Activated naive CD4-positive, alpha-beta T cell treated with anti-CD3 and anti-CD28 coated beads, Interleukin-2, amount 50 U/mL, for 24 hours (primary cell): ENCODE data around the gene DNAJA2.

Experiments
- H3K27ac Mint-ChIP-seq: one replicate; pipeline ENCODE4 v1.8.0; 2021; ENCODE audit warnings: mild to moderate bottlenecking, mixed read lengths
- H3K27me3 Mint-ChIP-seq: one replicate; pipeline ENCODE4 v1.8.0; 2021; ENCODE audit warnings: mixed read lengths
- H3K36me3 Mint-ChIP-seq: one replicate; pipeline ENCODE4 v1.8.0; 2021; ENCODE audit warnings: mixed read lengths
- H3K4me1 Mint-ChIP-seq: one replicate; pipeline ENCODE4 v1.8.0; 2021; ENCODE audit warnings: mixed read lengths
- H3K4me3 Mint-ChIP-seq: one replicate; pipeline ENCODE4 v1.8.0; 2021; ENCODE audit warnings: mild to moderate bottlenecking, mixed read lengths
- H3K9me3 Mint-ChIP-seq: one replicate; pipeline ENCODE4 v1.8.0; 2021; ENCODE audit warnings: mixed read lengths

DNAJA2 gene

GRCh38 chr16:46924402-46924801, 49.1 kb downstream of the DNAJA2 start:
- Mint-ChIP-seq H3K27ac (no peak overlapping the region), H3K27me3 (no peaks in the 10 kb centered on the region), H3K36me3 (peaks cover 3% of the 10 kb centered on the region), H3K9me3 (no peaks in the 10 kb centered on the region), H3K4me1 (no peaks in the 10 kb centered on the region), H3K4me3 (no peak overlapping the region)

DNA sequence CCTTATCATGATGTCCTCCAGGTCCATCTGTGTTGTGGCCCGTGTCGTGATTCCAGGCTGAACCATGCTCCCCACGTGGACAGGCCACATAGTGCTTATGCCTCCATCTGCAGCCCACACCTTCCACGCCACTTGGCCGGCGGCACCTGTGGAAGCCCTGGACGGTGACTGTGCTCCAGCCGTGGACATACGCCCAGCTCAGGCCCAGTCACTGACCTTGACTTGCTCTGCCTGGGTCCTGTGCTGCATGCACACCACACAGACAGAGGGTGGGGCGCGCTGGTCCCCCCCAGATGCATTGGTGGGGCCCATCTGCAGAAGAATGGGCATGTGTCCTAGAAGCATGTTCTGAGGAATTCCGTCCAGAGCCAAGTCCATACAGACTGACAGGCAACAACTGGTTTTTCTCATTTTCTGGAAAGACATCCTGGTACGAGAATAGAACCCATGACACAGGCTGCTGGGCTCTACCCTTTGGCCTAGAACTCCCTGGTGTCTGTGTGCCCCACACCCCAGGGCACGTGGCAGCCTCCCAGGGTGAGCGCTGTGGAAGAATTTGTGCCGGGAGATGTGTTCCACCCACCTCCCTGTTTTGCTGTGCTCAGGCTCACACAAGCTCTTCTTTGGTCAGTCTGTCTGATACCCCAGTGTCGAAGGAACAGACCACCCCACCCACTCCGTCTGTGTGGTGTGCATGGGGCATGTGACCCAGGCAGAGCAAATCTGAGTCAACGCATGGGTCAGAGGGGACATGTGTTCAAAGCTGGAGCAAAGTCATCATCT, 49.8 kb downstream of the DNAJA2 start:
- no peak overlapping the region for H3K4me3 Mint-ChIP-seq
- no peaks in the 10 kb centered on the region for H3K9me3 Mint-ChIP-seq
- H3K27ac Mint-ChIP-seq: no peak overlapping the region
- H3K4me1 Mint-ChIP-seq: no peaks in the 10 kb centered on the region
- H3K36me3 Mint-ChIP-seq: no peaks in the 10 kb centered on the region
- H3K27me3 Mint-ChIP-seq: no peaks in the 10 kb centered on the region

DNA sequence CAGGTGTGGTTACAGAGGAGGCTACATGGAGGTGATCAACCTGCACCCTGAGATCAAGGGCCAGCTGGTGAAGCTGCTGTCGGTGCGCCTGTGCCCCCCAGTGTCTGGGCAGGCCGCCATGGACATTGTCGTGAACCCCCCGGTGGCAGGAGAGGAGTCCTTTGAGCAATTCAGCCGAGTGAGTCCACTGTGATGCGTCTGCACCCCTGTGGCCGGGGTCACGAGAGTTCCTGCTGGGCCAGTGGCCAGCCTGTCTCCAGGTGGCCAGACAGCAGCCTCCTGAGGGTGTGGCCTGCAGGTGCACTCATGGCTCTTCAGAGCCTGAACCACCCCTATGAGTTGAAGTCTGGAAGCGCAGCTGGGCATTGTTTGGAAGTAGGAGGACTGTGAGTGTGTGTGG, 51.2 kb downstream of the DNAJA2 start:
- Mint-ChIP-seq H3K4me1 (no peaks in the 10 kb centered on the region), H3K27me3 (no peaks in the 10 kb centered on the region), H3K36me3 (peaks cover 2% of the 10 kb centered on the region), H3K27ac (no peak overlapping the region), H3K4me3 (no peak overlapping the region), H3K9me3 (no peaks in the 10 kb centered on the region)

DNA sequence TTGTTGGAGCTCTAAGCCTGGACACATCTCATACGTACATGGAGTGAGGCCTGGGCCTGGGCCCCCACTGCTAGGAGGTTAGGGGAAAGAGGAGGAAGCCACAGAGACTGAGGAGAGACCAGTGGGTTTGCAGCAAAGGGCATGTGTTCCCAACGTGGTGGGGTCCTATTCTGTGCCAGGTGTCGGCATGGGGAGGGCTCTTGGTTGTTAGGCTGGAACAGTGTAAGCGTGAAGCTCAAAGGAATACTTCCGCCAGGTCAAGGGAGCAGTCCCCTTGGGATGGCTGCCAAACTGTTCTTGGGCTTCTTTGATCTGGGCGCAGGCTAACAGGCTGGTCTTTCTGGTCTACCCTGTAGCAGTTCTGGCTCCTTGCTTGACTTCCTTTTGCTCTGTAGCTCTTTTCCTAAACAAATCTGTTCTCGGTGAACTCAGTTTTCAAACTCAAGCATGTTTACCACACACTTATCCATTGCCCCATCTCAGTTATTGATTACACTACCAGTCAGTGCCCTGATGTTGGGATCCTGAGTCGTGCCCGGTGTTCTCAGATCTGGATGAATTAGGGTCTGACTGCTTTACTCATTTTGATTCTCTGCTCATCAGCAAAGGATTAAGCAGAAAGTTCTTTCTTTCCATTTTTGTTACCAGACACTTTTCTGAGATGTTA, 52.9 kb downstream of the DNAJA2 start:
- H3K4me3 Mint-ChIP-seq: no peak overlapping the region
- H3K9me3 Mint-ChIP-seq: no peaks in the 10 kb centered on the region
- peaks cover 2% of the 10 kb centered on the region for H3K36me3 Mint-ChIP-seq
- no peaks in the 10 kb centered on the region for H3K27me3 Mint-ChIP-seq
- no peak overlapping the region for H3K27ac Mint-ChIP-seq
- no peaks in the 10 kb centered on the region for H3K4me1 Mint-ChIP-seq

- Mint-ChIP-seq H3K27me3 (no peaks in the 10 kb centered on the region), H3K4me3 (no peak overlapping the region), H3K36me3 (peaks cover 2% of the 10 kb centered on the region), H3K27ac (no peak overlapping the region), H3K9me3 (no peaks in the 10 kb centered on the region), H3K4me1 (no peaks in the 10 kb centered on the region)
Observed at GRCh38 chr16:46918905-46919792, 54.3 kb downstream of the DNAJA2 start.

DNA sequence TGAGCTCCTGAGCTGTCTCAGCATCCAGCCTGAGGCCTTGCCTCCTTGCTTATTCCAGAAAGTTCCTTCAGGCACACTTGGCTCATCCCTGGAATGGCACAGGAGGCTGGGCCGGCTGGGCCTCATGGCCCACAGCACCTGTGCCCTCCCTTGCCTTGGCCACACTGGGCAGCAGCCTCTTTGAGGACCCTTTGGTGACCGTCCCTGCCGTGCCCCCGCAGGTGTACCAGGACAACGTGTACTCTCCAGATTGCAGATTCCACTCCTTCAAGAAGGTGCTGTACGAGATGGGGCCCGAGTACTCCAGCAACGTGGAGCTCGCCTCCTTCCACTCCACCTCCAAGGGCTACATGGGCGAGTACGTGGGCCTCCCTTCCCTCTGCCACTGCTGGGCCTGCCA, 55.1 kb downstream of the DNAJA2 start:
- H3K36me3 Mint-ChIP-seq: peaks cover 2% of the 10 kb centered on the region
- no peaks in the 10 kb centered on the region for H3K4me1 Mint-ChIP-seq
- H3K27ac Mint-ChIP-seq: no peak overlapping the region
- no peak overlapping the region for H3K4me3 Mint-ChIP-seq
- no peaks in the 10 kb centered on the region for H3K27me3 Mint-ChIP-seq
- no peaks in the 10 kb centered on the region for H3K9me3 Mint-ChIP-seq

DNA sequence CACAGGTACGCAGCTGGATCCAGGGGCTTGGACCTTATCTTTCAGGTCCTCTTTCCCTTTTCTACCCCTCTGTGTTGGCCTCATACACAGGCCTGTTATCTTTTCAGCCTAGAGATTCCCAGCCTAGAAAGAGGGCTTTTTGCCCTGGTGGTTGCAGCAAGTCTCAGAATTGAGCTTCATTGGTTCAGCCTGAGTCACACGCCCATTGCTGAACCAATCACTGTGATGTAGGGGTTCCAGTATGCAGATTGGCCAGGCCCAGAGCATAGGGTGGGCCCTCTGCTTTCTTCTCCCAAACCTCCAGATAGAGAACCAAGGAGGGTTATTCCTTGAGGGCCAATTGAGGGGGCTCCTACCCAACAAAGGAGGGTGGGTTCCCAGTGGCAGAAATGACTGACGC, 56.5 kb downstream of the DNAJA2 start:
- no peaks in the 10 kb centered on the region for H3K27me3 Mint-ChIP-seq
- H3K4me1 Mint-ChIP-seq: no peaks in the 10 kb centered on the region
- no peak overlapping the region for H3K4me3 Mint-ChIP-seq
- no peaks in the 10 kb centered on the region for H3K9me3 Mint-ChIP-seq
- H3K27ac Mint-ChIP-seq: no peak overlapping the region
- peaks cover 2% of the 10 kb centered on the region for H3K36me3 Mint-ChIP-seq

- Mint-ChIP-seq H3K27ac (no peak overlapping the region), H3K27me3 (no peaks in the 10 kb centered on the region), H3K4me1 (no peaks in the 10 kb centered on the region)
Observed at GRCh38 chr16:46915483-46916025, 57.9 kb downstream of the DNAJA2 start.

DNA sequence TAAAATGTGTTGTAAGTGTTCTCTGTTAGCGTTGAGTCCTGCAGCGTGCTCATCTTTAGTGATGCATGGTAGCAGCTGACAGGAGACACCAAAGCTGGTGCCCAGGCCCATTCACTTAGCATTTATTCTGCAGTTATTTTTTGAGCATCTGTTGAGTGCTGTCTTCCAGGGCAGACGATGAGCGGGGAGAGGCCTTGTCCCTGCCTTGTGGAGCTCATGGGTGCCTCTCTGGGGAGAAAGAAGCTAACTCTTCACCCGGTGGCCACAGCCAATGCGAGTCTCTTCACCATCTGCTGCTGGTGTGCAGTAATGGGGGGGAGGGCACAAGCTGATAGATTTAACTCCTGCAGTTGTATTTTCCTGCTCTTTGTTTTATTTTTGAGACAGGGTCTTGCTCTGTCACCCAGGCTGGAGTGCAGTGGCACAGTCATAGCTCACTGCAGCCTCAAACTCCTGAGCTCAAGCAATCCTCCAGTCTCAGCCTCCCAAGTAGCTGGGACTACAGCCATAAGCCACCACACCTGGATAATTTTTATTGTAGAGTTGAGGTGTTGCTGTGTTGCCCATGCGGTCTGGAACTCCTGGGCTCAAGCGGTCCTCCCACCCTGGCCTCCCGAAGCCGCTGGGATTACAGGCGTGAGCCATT, 58.8 kb downstream of the DNAJA2 start:
- Mint-ChIP-seq H3K9me3 (no peaks in the 10 kb centered on the region), H3K4me3 (no peak overlapping the region), H3K36me3 (peaks cover 2% of the 10 kb centered on the region), H3K27ac (no peak overlapping the region), H3K4me1 (no peaks in the 10 kb centered on the region), H3K27me3 (no peaks in the 10 kb centered on the region)

More at GRCh38 chr16:46915483-46916025, 57.9 kb downstream of the DNAJA2 start:
- Mint-ChIP-seq H3K36me3 (peaks cover 2% of the 10 kb centered on the region), H3K9me3 (no peaks in the 10 kb centered on the region), H3K4me3 (no peak overlapping the region)

DNA sequence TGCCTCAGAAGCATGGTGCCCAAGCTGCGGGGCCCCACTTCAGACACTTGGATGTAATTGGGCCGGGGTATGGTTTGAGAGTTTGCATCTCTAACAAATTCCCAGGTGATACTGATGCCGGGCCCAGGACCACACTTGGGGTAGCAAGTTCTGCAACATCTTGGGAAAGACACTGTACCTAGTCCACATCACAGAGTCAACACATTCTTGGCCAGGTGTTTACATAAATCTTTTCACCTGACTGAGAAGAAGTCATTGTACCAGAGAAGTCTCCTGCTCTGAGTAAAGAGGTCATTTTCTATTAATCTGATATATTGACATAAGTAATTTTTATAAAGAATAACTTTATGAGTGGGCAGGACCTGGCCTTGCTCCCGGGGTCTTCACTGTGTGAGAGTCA, 61.8 kb downstream of the DNAJA2 start:
- Mint-ChIP-seq H3K27ac (no peak overlapping the region), H3K9me3 (no peaks in the 10 kb centered on the region), H3K4me3 (no peak overlapping the region), H3K36me3 (no peaks in the 10 kb centered on the region), H3K27me3 (no peaks in the 10 kb centered on the region), H3K4me1 (no peaks in the 10 kb centered on the region)

DNA sequence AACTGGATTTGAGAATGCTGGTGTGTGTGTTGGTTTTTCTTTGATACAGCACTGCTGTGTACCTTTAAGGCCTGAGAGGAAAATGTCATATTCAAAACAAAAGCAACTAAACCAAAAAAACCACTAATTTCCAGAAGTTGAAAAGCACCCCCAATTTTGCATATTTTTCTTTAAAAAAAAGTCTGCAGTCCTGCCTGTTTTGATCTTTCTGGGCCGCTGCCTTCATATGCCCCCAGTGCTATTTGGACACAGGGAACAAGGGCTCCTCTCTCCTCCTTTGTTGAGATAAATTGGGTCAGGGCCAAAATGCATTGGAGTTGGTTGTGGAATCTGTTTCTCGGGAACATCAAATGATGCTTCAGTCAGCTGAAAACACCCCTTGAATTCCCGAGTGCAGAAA, 62.4 kb downstream of the DNAJA2 start:
- no peaks in the 10 kb centered on the region for H3K4me1 Mint-ChIP-seq
- no peaks in the 10 kb centered on the region for H3K9me3 Mint-ChIP-seq
- no peaks in the 10 kb centered on the region for H3K27me3 Mint-ChIP-seq
- no peaks in the 10 kb centered on the region for H3K36me3 Mint-ChIP-seq
- no peak overlapping the region for H3K27ac Mint-ChIP-seq
- no peak overlapping the region for H3K4me3 Mint-ChIP-seq

DNA sequence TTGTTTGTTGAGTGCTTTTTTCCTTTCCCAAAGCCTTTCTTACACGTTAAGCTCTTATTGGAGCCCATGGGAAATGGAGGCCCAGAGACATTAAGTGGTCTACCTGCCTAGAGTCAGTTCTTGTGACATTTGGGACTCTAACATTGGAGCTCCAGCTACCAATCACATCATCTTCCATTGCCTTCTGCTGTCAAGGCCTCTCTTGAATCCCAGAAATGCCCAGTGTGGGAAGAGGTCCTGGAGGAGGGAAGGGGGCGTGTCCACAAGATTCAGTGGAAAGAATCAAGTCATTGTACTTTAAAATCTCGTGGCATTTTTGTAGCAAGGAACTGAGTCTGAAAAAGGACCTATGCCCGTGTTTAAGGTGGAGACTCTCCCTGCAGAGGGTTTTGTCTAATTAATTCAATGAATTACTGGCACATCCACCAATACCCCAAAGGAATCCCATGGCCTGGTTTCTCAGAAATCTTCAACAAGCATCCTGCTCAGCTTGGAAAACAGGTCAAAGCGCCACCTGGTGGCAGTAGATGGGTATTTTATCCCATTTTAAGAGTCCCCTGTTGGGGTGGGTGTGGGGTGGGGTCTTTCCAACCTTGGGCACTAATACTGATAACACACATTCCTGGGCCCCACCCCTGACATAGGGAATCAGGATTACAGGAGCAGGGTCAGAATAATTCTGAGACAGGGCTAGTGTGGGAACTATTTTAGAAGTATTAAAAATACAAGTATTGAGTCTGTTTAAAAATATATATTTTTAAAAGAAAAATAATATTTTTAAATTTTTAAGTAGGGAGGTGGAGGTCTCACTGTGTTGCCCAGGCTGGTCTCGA, 64.7 kb downstream of the DNAJA2 start:
- Mint-ChIP-seq H3K27me3 (no peaks in the 10 kb centered on the region), H3K4me3 (no peak overlapping the region), H3K27ac (no peak overlapping the region), H3K9me3 (no peaks in the 10 kb centered on the region), H3K4me1 (no peaks in the 10 kb centered on the region), H3K36me3 (no peaks in the 10 kb centered on the region)

- no peak overlapping the region for H3K4me3 Mint-ChIP-seq
Observed at GRCh38 chr16:46907061-46907774, 66.3 kb downstream of the DNAJA2 start.

More at GRCh38 chr16:46907061-46907774, 66.3 kb downstream of the DNAJA2 start:
- no peaks in the 10 kb centered on the region for H3K27me3 Mint-ChIP-seq
- no peaks in the 10 kb centered on the region for H3K36me3 Mint-ChIP-seq
- no peaks in the 10 kb centered on the region for H3K4me1 Mint-ChIP-seq
- no peak overlapping the region for H3K27ac Mint-ChIP-seq
- H3K9me3 Mint-ChIP-seq: no peaks in the 10 kb centered on the region
